ENCODE results near the gene NOC4L. TPM values are rescaled to one million over a fixed set of nuclear protein-coding genes. Genes with fewer than 3 reads are reported as not detected.

The NOC4L gene
- total and polyA plus RNA-seq, 12 donors: 7.4 to 22.2 (median 9.5) TPM

GRCh38 chr12:132188916-132189325 is 44.7 kb downstream of the NOC4L start:
- H3K36me3 ChIP-seq: no peaks in the 10 kb centered on the region
- peak in 1 of 8 donors; percentile 2 for ATAC-seq
- peak overlapping the region; percentile 39 to 79 (median 56) for H3K4me3 ChIP-seq
- H3K27ac ChIP-seq: peak overlapping the region in 9 of 10 donors; percentile 8 to 78 (median 47)
- peaks cover 0 to 66% (median 2%) of the 10 kb centered on the region in 7 donors for H3K27me3 ChIP-seq
- 11 to 19% methylated on average over 17 to 20 of the region's 20 CpGs for WGBS, 2 donors
- intact Hi-C loops (cut with DNase I): no loop called here
- no peak for TF ChIP-seq CTCF (IDR thresholded peaks at IDR 0.05)
- H3K9me3 ChIP-seq: peaks cover 0 to 40% (median 0%) of the 10 kb centered on the region in 11 donors
- peaks cover 3 to 34% (median 13%) of the 10 kb centered on the region in 9 donors for H3K4me1 ChIP-seq
- no peak for DNase-seq

GRCh38 chr12:132189378-132190011 is 45.2 kb downstream of the NOC4L start:
- Histone ChIP-seq H3K9me3 (peaks cover 0 to 42% (median 0%) of the 10 kb centered on the region in 11 donors), H3K36me3 (no peaks in the 10 kb centered on the region), H3K27me3 (peaks cover 0 to 63% (median 8%) of the 10 kb centered on the region in 7 donors), H3K27ac (peak overlapping the region in 9 of 10 donors; percentile 8 to 78 (median 48)), H3K4me1 (peaks cover 3 to 34% (median 13%) of the 10 kb centered on the region in 9 donors), H3K4me3 (peak overlapping the region; percentile 39 to 79 (median 56))
- intact Hi-C loops (cut with DNase I): no loop called here
- whole genome bisulfite sequencing, 2 donors: 1% methylated on average over 69 of the region's 69 CpGs
- peak; percentile 94 to 97 (median 95) for ATAC-seq
- peak; percentile 82 to 93 for DNase-seq
- TF ChIP-seq CTCF (IDR thresholded peaks at IDR 0.05): no peak

GRCh38 chr12:132190012-132190755 is 45.9 kb downstream of the NOC4L start:
- intact Hi-C loops (cut with DNase I): no loop called here
- DNase-seq (peak in 1 of 2 donors; percentile 39), ATAC-seq (peak in 7 of 8 donors; percentile 3 to 31 (median 13))
- Histone ChIP-seq H3K36me3 (no peaks in the 10 kb centered on the region), H3K27ac (peak overlapping the region in 9 of 10 donors; percentile 8 to 78 (median 45)), H3K4me3 (peak overlapping the region; percentile 39 to 79 (median 56)), H3K27me3 (peaks cover 0 to 56% (median 9%) of the 10 kb centered on the region in 7 donors), H3K4me1 (peaks cover 3 to 34% (median 13%) of the 10 kb centered on the region in 9 donors), H3K9me3 (peaks cover 0 to 39% (median 0%) of the 10 kb centered on the region in 11 donors)
- 39 to 40% methylated on average over 59 of the region's 59 CpGs for WGBS, 2 donors
- no peak for TF ChIP-seq CTCF (IDR thresholded peaks at IDR 0.05)

GRCh38 chr12:132190834-132191500 is 46.7 kb downstream of the NOC4L start:
- intact Hi-C loops (cut with DNase I): no loop called here
- H3K36me3 ChIP-seq: no peaks in the 10 kb centered on the region
- H3K27ac ChIP-seq: no peak overlapping the region
- peaks cover 0 to 49% (median 9%) of the 10 kb centered on the region in 7 donors for H3K27me3 ChIP-seq
- ATAC-seq (no peak), DNase-seq (no peak)
- H3K4me3 ChIP-seq: no peak overlapping the region
- WGBS, 2 donors: 82 to 88% methylated on average over 30 of the region's 30 CpGs
- no peak for TF ChIP-seq CTCF (IDR thresholded peaks at IDR 0.05)
- peaks cover 3 to 29% (median 13%) of the 10 kb centered on the region in 9 donors for H3K4me1 ChIP-seq
- peaks cover 0 to 32% (median 0%) of the 10 kb centered on the region in 11 donors for H3K9me3 ChIP-seq
